Hepatocyte (in vitro differentiated cells): ENCODE results near the gene ZNF223. TPM values are rescaled to one million over a fixed set of nuclear protein-coding genes. Genes with fewer than 3 reads are reported as not detected.

Experiments
- DNase-seq: peaks from one replicate; pipeline ENCODE4 v3.0.0-alpha.2; 2016; ENCODE audit warnings: low spot score
- H2AFZ ChIP-seq: fragments of 200-600 bp; sonication (generic); 2 replicates; pipeline ENCODE4 v1.6.0; 2016; ENCODE audit warnings: antibody characterized with exemption, mild to moderate bottlenecking
- H3K27ac ChIP-seq: fragments of 200-600 bp; sonication (generic); 2 replicates; pipeline ENCODE4 v1.5.1; 2016; ENCODE audit warnings: mild to moderate bottlenecking
- H3K27me3 ChIP-seq: fragments of 200-600 bp; sonication (generic); 2 replicates; pipeline ENCODE4 v1.6.1; 2016
- H3K36me3 ChIP-seq: fragments of 200-600 bp; sonication (generic); replicated peaks from 2 replicates; pipeline ENCODE4 v1.5.1; 2016; ENCODE audit warnings: low read depth; ENCODE audit not compliant: insufficient read depth
- H3K4me1 ChIP-seq: fragments of 200-600 bp; sonication (generic); 2 replicates; pipeline ENCODE4 v1.5.1; 2016; ENCODE audit warnings: mild to moderate bottlenecking, moderate library complexity; ENCODE audit not compliant: insufficient read depth
- H3K4me2 ChIP-seq: fragments of 200-600 bp; sonication (generic); 2 replicates; pipeline ENCODE4 v1.6.0; 2016
- H3K4me3 ChIP-seq: fragments of 200-600 bp; sonication (generic); 2 replicates; pipeline ENCODE4 v1.5.1; 2016; ENCODE audit warnings: mild to moderate bottlenecking
- H3K79me2 ChIP-seq: fragments of 200-600 bp; sonication (generic); 2 replicates; pipeline ENCODE4 v1.6.0; 2017; ENCODE audit warnings: mild to moderate bottlenecking
- H3K9me2 ChIP-seq: fragments of 200-600 bp; sonication (generic); replicated peaks from 2 replicates; pipeline ENCODE4 v1.6.0; 2017; ENCODE audit warnings: mild to moderate bottlenecking; ENCODE audit not compliant: insufficient read depth
- H3K9me3 ChIP-seq: fragments of 200-600 bp; sonication (generic); 2 replicates; pipeline ENCODE4 v1.5.1; 2016; ENCODE audit warnings: low read depth, mild to moderate bottlenecking
- H4K20me1 ChIP-seq: fragments of 200-600 bp; sonication (generic); 2 replicates; pipeline ENCODE4 v1.6.0; 2016; ENCODE audit warnings: mild to moderate bottlenecking; ENCODE audit not compliant: insufficient read depth, poor library complexity, severe bottlenecking
- CTCF ChIP-seq: fragments of 200-600 bp; sonication (generic); IDR thresholded peaks from 2 replicates; pipeline ENCODE4 v1.5.1; 2016; ENCODE audit warnings: antibody characterized with exemption, mild to moderate bottlenecking; ENCODE audit not compliant: poor library complexity
- EZH2 ChIP-seq: fragments of 200-600 bp; sonication (generic); IDR thresholded peaks from 2 replicates; pipeline ENCODE4 v1.6.1; 2016; ENCODE audit warnings: antibody characterized with exemption, mild to moderate bottlenecking, borderline replicate concordance
- EZH2phosphoT487 ChIP-seq: fragments of 200-600 bp; sonication (generic); IDR thresholded peaks from one replicate; pipeline ENCODE4 v1.6.1; 2018; ENCODE audit warnings: antibody characterized with exemption, mild to moderate bottlenecking, low read depth, moderate library complexity; ENCODE audit not compliant: unreplicated experiment, severe bottlenecking
- WGBS: methylation state at CpG from one replicate; pipeline ENCODE4 v1.1.6; 2016; ENCODE audit warnings: low lambda C conversion rate; ENCODE audit errors: missing lambda C conversion rate; 5-methylcytosine and 5-hydroxymethylcytosine counted together
- polyA plus RNA-seq: library from polyadenylated mRNA; unstranded; fragments of >200 nt; fragmentation: Nextera tagmentation; extraction: Ambion mirVana; gene quantifications from 2 replicates; pipeline ENCODE4 v1.2.1, GENCODE V29; 2016
- total RNA-seq: library from RNA; depleted of rRNA; stranded (reverse); fragments of >200 nt; gene quantifications from 2 replicates; pipeline ENCODE4 v1.2.3, GENCODE V29; 2014

Gene ZNF223
- total and polyA plus RNA-seq, 2 experiments from 2014 or later, result 5.8 to 12.9 TPM

- DNase-seq, result peak; percentile 23
- H3K27ac ChIP-seq, result peak overlapping the region; percentile 85
Observed at GRCh38 chr19:44003461-44004009, 48.3 kb upstream of the ZNF223 start.

GRCh38 chr19:44005973-44006372 lies 45.9 kb upstream of the ZNF223 start:
- Histone ChIP-seq H3K27me3 (no peaks in the 10 kb centered on the region), H3K79me2 (peaks cover 26% of the 10 kb centered on the region), H2AFZ (no peak overlapping the region), H3K9me2 (no peaks in the 10 kb centered on the region), H3K4me3 (no peak overlapping the region), H3K9me3 (peaks cover 35% of the 10 kb centered on the region), H3K36me3 (peaks cover 16% of the 10 kb centered on the region), H3K4me1 (peaks cover 10% of the 10 kb centered on the region), H3K4me2 (no peak overlapping the region), H3K27ac (no peak overlapping the region), H4K20me1 (no peaks in the 10 kb centered on the region)
- no peak for TF ChIP-seq EZH2
- no peak for TF ChIP-seq EZH2phosphoT487
- TF ChIP-seq CTCF, result no peak
- DNase-seq, result no peak
- WGBS, result 100% methylated on average over 1 of the region's 1 CpG

More at GRCh38 chr19:44003461-44004009, 48.3 kb upstream of the ZNF223 start:
- peak overlapping the region; percentile 82 for H3K4me3 ChIP-seq
- H3K27me3 ChIP-seq, result no peaks in the 10 kb centered on the region
- peaks cover 12% of the 10 kb centered on the region for H3K9me3 ChIP-seq
- peak overlapping the region; percentile 90 for H3K4me2 ChIP-seq
- H3K79me2 ChIP-seq, result peaks cover 26% of the 10 kb centered on the region
- H2AFZ ChIP-seq, result peak overlapping the region; percentile 94
- no peaks in the 10 kb centered on the region for H3K9me2 ChIP-seq
- TF ChIP-seq EZH2phosphoT487 (no peak), EZH2 (no peak), CTCF (no peak)
- WGBS, result 5% methylated on average over 15 of the region's 15 CpGs
- H3K4me1 ChIP-seq, result peaks cover 10% of the 10 kb centered on the region
- H4K20me1 ChIP-seq, result no peaks in the 10 kb centered on the region
- H3K36me3 ChIP-seq, result no peaks in the 10 kb centered on the region

GRCh38 chr19:44007473-44007872 lies 44.4 kb upstream of the ZNF223 start:
- TF ChIP-seq EZH2 (no peak), CTCF (no peak), EZH2phosphoT487 (no peak)
- no peaks in the 10 kb centered on the region for H3K27me3 ChIP-seq
- H3K4me1 ChIP-seq, result peaks cover 5% of the 10 kb centered on the region
- DNase-seq, result no peak
- H3K36me3 ChIP-seq, result peaks cover 17% of the 10 kb centered on the region
- H3K4me3 ChIP-seq, result no peak overlapping the region
- WGBS, result 98% methylated on average over 6 of the region's 6 CpGs
- H3K79me2 ChIP-seq, result peaks cover 26% of the 10 kb centered on the region
- no peak overlapping the region for H2AFZ ChIP-seq
- no peaks in the 10 kb centered on the region for H3K9me2 ChIP-seq
- no peak overlapping the region for H3K4me2 ChIP-seq
- H3K27ac ChIP-seq, result no peak overlapping the region
- no peaks in the 10 kb centered on the region for H4K20me1 ChIP-seq
- H3K9me3 ChIP-seq, result peaks cover 44% of the 10 kb centered on the region

GRCh38 chr19:44010468-44010867 lies 41.4 kb upstream of the ZNF223 start:
- TF ChIP-seq CTCF (no peak), EZH2phosphoT487 (no peak), EZH2 (no peak)
- H3K9me3 ChIP-seq, result peaks cover 44% of the 10 kb centered on the region
- WGBS, result 97% methylated on average over 5 of the region's 5 CpGs

More at GRCh38 chr19:44010468-44010867, 41.4 kb upstream of the ZNF223 start:
- no peaks in the 10 kb centered on the region for H3K27me3 ChIP-seq
- H3K9me2 ChIP-seq, result no peaks in the 10 kb centered on the region
- H3K79me2 ChIP-seq, result peaks cover 9% of the 10 kb centered on the region
- H3K4me1 ChIP-seq, result no peaks in the 10 kb centered on the region
- H3K4me2 ChIP-seq, result no peak overlapping the region
- H2AFZ ChIP-seq, result no peak overlapping the region
- no peak for DNase-seq
- peaks cover 17% of the 10 kb centered on the region for H3K36me3 ChIP-seq
- no peak overlapping the region for H3K27ac ChIP-seq
- H3K4me3 ChIP-seq, result no peak overlapping the region
- H4K20me1 ChIP-seq, result no peaks in the 10 kb centered on the region
